C4-2B (cell line): ENCODE results near the gene NFATC2.

Experiments used
- CTCF ChIP-seq: fragments of 450-650 bp; conservative IDR thresholded peaks from 2 replicates; pipeline ENCODE4 v1.5.1; 2017; ENCODE audit warnings: mild to moderate bottlenecking
- ZFX ChIP-seq: fragments of 450-650 bp; IDR thresholded peaks from 2 replicates; pipeline ENCODE4 v1.6.1; 2017

- TF ChIP-seq CTCF (no peak), ZFX (no peak)
Observed at GRCh38 chr20:51341581-51341980, 200.9 kb downstream of the NFATC2 start.
